ENCODE measurements around the gene SLFN12.
A peak's percentile ranks its signal among the peaks of the same experiment; 100 is the strongest.

SLFN12 gene

GRCh38 chr17:35479271-35479670, 47.0 kb upstream of the SLFN12 start:
- no peak overlapping the region for H3K27ac ChIP-seq (ENCODE audit: extremely low read depth, low read depth, low read length)
- H3K4me3 ChIP-seq (ENCODE audit: low read depth, low read length): no peak overlapping the region
- no peaks in the 10 kb centered on the region for H3K9me3 ChIP-seq (ENCODE audit: control insufficient read depth, insufficient read depth, low read depth, low read length)
- no peaks in the 10 kb centered on the region for H3K36me3 ChIP-seq (ENCODE audit: control insufficient read depth in 2 of 2, insufficient read depth in 1 of 2, low read length in 2 of 2)
- no peak for TF ChIP-seq ZNF830 (tag by site-specific recombination; IDR thresholded peaks at IDR 0.05; ENCODE audit: low read depth)
- no peak for TF ChIP-seq ZNF623 (tag by site-specific recombination; IDR thresholded peaks at IDR 0.05)
- no peak for TF ChIP-seq GLIS2 (tag by site-specific recombination; IDR thresholded peaks at IDR 0.05)
- no peaks in the 10 kb centered on the region for H3K4me1 ChIP-seq (ENCODE audit: control insufficient read depth, insufficient read depth, low read length)
- CTCF ChIA-PET: no interaction called here
- POLR2A ChIA-PET: no interaction called here

DNA sequence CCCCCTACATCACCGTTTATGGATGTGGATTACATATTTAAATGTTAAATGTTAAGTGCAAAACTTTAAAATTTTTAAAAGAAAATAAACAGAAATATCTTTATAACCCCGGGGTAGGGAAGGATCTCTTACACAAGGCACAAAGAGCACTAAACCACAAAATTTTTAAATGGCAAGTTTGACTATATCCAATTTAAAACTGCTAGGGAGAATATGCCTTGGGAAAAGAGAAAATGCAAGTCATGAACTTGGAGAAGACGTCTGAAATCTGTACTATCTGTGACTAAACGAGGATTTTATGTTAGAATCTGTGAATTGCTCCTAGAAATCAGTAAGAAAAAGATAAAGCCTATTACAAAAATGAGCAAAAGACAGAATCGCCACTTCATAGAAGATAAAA, 44.9 kb upstream of the SLFN12 start:
- Histone ChIP-seq H3K36me3 (ENCODE audit: control insufficient read depth in 2 of 2, insufficient read depth in 1 of 2, low read length in 2 of 2) (no peaks in the 10 kb centered on the region), H3K4me1 (ENCODE audit: control insufficient read depth, insufficient read depth, low read length) (no peaks in the 10 kb centered on the region), H3K4me3 (ENCODE audit: low read depth, low read length) (no peak overlapping the region), H3K27ac (ENCODE audit: extremely low read depth, low read depth, low read length) (no peak overlapping the region), H3K9me3 (ENCODE audit: control insufficient read depth, insufficient read depth, low read depth, low read length) (no peaks in the 10 kb centered on the region)
- ChIA-PET CTCF (no interaction called here), POLR2A (no interaction called here)
- no peak for TF ChIP-seq KLF10 (tag by site-specific recombination; IDR thresholded peaks at IDR 0.05)

DNA sequence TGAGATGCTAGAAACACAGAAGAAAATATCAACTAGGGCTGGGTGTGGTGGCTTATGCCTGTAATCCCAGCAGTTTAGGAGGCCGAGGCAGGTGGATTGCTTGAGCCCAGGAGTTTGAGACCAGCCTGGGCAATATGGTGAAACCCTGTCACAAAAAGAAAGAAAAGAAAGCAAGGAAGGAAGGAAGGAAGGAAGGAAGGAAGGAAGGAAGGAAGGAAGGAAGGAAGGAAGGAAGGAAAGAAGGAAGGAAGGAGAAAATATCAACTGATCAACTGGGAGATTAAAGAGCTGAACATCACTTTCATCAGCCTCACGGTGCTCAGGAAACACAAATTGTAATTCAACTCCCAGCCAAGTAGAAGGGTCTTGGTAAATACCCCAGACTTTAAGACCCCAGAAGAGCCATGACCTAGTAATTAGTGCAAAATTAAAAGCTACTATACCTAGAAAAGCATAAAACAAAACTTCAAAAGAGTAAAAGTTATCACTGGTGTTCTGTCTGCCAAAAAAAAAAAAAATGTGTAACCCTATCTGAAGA, 44.1 kb upstream of the SLFN12 start:
- TF ChIP-seq ZNF366 (tag by site-specific recombination; conservative IDR thresholded peaks at IDR 0.05): peak; percentile 54; the same call in 1 of the 2 replicates
- TF ChIP-seq BCL11A (tag by site-specific recombination; IDR thresholded peaks at IDR 0.05; ENCODE audit: low read depth): no peak
- Histone ChIP-seq H3K36me3 (ENCODE audit: control insufficient read depth in 2 of 2, insufficient read depth in 1 of 2, low read length in 2 of 2) (no peaks in the 10 kb centered on the region), H3K4me1 (ENCODE audit: control insufficient read depth, insufficient read depth, low read length) (no peaks in the 10 kb centered on the region), H3K27ac (ENCODE audit: extremely low read depth, low read depth, low read length) (no peak overlapping the region), H3K4me3 (ENCODE audit: low read depth, low read length) (no peak overlapping the region), H3K9me3 (ENCODE audit: control insufficient read depth, insufficient read depth, low read depth, low read length) (no peaks in the 10 kb centered on the region)
- CTCF ChIA-PET: interaction anchor here (0.7 kb wide), 1 partner anchor 163 kb away, joined by 4 read pairs; no protein-coding TSS in a partner anchor
- POLR2A ChIA-PET: no interaction called here

DNA sequence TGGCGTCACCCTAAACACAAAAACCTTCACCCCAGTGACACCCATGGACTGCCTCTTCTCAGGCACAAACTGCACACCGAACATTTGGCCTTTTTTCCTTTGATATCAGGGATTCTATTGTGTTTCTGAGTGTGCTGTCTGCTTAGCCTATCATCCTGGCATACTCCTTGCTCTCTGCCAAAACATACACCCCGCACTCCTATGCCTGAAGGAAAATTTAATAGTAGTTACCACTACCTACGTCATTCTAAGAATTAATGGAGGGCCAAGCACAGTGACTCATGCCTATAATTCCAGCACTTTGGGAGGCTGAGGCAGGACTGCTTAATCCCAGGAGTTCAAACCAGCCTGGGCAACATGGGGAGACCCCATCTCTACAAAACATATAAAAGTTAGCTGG, 36.2 kb upstream of the SLFN12 start:
- no peak overlapping the region for H3K4me3 ChIP-seq (ENCODE audit: low read depth, low read length)
- CTCF ChIA-PET: interaction anchor here (0.6 kb wide), 1 partner anchor 54 kb away, joined by 4 read pairs; no protein-coding TSS in a partner anchor

GRCh38 chr17:35467824-35468223, 35.5 kb upstream of the SLFN12 start:
- ChIA-PET POLR2A (no interaction called here), CTCF (interaction anchor here (0.6 kb wide), 1 partner anchor 55 kb away, joined by 4 read pairs; no protein-coding TSS in a partner anchor)
- no peaks in the 10 kb centered on the region for H3K36me3 ChIP-seq (ENCODE audit: control insufficient read depth in 2 of 2, insufficient read depth in 1 of 2, low read length in 2 of 2)
- no peaks in the 10 kb centered on the region for H3K9me3 ChIP-seq (ENCODE audit: control insufficient read depth, insufficient read depth, low read depth, low read length)
- no peak for TF ChIP-seq ZNF350 (tag by site-specific recombination; IDR thresholded peaks at IDR 0.05)
- no peak for TF ChIP-seq ZBTB48 (tag by site-specific recombination; IDR thresholded peaks at IDR 0.05)
- no peak for TF ChIP-seq ZNF626 (tag by site-specific recombination; IDR thresholded peaks at IDR 0.05)
- no peak for TF ChIP-seq ZNF112 (tag by site-specific recombination; IDR thresholded peaks at IDR 0.05)
- TF ChIP-seq ZFHX2 (tag by site-specific recombination; conservative IDR thresholded peaks at IDR 0.05): no peak
- TF ChIP-seq ZBTB21 (tag by site-specific recombination; IDR thresholded peaks at IDR 0.05): no peak
- no peak for TF ChIP-seq ZBTB6 (tag by site-specific recombination; IDR thresholded peaks at IDR 0.05)
- no peak for TF ChIP-seq ZNF530 (tag by site-specific recombination; IDR thresholded peaks at IDR 0.05; ENCODE audit: low read depth)
- TF ChIP-seq ZBTB1 (tag by site-specific recombination; IDR thresholded peaks at IDR 0.05): no peak
- no peak overlapping the region for H3K4me3 ChIP-seq (ENCODE audit: low read depth, low read length)
- no peaks in the 10 kb centered on the region for H3K4me1 ChIP-seq (ENCODE audit: control insufficient read depth, insufficient read depth, low read length)
- H3K27ac ChIP-seq (ENCODE audit: extremely low read depth, low read depth, low read length): no peak overlapping the region

More for the DNA sequence above, 36.2 kb upstream of the SLFN12 start:
- Histone ChIP-seq H3K4me1 (ENCODE audit: control insufficient read depth, insufficient read depth, low read length) (no peaks in the 10 kb centered on the region), H3K27ac (ENCODE audit: extremely low read depth, low read depth, low read length) (no peak overlapping the region), H3K36me3 (ENCODE audit: control insufficient read depth in 2 of 2, insufficient read depth in 1 of 2, low read length in 2 of 2) (no peaks in the 10 kb centered on the region), H3K9me3 (ENCODE audit: control insufficient read depth, insufficient read depth, low read depth, low read length) (no peaks in the 10 kb centered on the region)
- 0 out of 2 replicates have a peak, but pooled peaks have one; percentile 11 for TF ChIP-seq ZNF335 (tag by site-specific recombination; conservative IDR thresholded peaks at IDR 0.05)
- TF ChIP-seq BCL11B (tag by site-specific recombination; IDR thresholded peaks at IDR 0.05; ENCODE audit: low read depth): no peak
- TF ChIP-seq HOXA7 (CRISPR knock-in tag; IDR thresholded peaks at IDR 0.05; ENCODE audit: borderline replicate concordance): no peak
- TF ChIP-seq KLF10 (tag by site-specific recombination; IDR thresholded peaks at IDR 0.05): no peak
- no peak for TF ChIP-seq ZNF394 (tag by site-specific recombination; IDR thresholded peaks at IDR 0.05; ENCODE audit: borderline replicate concordance)
- TF ChIP-seq, protein P1, sequence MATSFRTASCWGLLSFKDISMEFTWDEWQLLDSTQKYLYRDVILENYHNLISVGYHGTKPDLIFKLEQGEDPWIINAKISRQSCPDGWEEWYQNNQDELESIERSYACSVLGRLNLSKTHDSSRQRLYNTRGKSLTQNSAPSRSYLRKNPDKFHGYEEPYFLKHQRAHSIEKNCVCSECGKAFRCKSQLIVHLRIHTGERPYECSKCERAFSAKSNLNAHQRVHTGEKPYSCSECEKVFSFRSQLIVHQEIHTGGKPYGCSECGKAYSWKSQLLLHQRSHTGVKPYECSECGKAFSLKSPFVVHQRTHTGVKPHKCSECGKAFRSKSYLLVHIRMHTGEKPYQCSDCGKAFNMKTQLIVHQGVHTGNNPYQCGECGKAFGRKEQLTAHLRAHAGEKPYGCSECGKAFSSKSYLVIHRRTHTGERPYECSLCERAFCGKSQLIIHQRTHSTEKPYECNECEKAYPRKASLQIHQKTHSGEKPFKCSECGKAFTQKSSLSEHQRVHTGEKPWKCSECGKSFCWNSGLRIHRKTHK (tag by site-specific recombination; IDR thresholded peaks at IDR 0.05): no peak
- POLR2A ChIA-PET: interaction anchor here (1.2 kb wide), 1 partner anchor 95 kb away, joined by 3 read pairs; the partner anchor contains the start of gene SLFN11
